GM18907 (cell line): Measurements from ENCODE around the gene GP1BB.
"Not testable (repeated sequence)": the region's sequence is repeated elsewhere in the genome, so short reads cannot be mapped to it uniquely, and the experiment has no call there.

ENCODE experiments used
- ATAC-seq: cut with Tn5 transposase; IDR thresholded peaks from one replicate; pipeline ENCODE4 v1.9.1; 2021; ENCODE audit warnings: mild to moderate bottlenecking, moderate library complexity; ENCODE audit not compliant: unreplicated experiment

GP1BB gene

DNA sequence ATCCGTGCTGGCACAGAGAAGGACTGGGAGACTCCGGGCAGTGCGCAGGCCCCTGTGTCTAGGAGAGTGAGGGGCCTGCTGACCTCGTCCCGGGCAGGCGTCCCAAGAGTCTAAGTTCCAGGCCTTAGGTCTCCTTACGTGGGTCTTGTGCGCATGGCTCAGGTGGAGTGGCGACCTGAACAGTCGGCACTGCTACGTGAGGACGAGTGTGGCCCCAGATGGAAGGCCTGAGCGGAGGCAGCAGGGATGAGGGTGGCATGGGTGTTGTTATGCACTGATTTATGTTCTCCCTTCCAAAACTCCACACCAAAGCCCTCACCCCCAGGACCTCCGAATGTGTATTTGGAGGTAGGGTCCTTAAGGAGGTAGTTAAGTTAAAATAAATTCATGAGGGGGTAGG lies 29.8 kb upstream of the GP1BB start:
- ATAC-seq = no peak

DNA sequence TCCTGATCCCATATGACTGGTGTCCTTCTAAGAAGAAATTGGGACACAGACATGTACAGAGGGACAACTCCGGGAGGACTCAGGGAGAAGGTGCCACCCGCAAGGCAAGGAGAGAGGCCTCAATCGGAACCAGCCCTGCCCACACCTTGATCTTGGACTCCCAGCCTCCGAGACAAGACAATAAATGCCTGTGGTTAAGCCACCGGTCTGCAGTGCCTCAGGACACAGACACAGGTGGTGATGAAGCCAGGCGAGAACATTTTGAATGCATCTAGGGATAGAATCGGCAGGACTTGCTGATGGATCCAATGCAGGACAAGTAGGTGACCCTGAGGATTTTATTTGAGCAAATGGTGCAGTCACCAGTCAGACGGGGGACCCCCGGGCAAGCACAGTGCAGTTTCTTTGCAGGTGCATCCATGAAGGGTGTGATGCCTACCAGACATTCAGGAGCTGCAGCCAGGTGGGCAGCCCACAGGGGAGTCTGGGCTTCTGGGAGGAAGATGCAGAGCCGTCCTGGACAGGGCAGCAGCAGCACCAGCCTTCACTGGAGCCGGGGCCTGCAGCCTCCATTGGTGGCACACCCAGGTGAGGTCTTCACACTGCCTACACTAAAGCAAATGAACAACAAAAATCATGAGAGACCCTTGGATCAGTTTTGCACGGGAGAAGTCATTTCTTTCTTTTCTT lies 29.2 kb upstream of the GP1BB start:
- ATAC-seq = no peak

DNA sequence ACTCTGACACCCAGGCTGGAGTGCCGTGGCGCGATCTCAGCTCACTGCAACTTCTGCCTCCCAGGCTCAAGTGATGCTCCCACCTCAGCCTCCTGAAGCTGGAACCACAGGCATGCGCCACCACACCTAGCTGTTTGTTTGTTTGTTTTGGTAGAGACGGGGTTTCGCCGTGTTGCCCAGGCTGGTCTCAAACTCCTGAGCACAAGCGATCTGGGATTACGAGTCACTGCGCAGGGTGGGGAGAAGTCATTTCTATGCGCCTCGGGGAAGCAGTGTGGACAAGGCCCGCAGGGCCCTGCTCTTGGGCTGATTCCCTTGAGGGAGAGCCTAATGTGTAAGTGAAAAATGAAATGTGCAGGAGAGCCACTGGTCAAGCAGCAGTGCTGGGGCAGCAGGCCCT lies 28.6 kb upstream of the GP1BB start:
- ATAC-seq = no peak

DNA sequence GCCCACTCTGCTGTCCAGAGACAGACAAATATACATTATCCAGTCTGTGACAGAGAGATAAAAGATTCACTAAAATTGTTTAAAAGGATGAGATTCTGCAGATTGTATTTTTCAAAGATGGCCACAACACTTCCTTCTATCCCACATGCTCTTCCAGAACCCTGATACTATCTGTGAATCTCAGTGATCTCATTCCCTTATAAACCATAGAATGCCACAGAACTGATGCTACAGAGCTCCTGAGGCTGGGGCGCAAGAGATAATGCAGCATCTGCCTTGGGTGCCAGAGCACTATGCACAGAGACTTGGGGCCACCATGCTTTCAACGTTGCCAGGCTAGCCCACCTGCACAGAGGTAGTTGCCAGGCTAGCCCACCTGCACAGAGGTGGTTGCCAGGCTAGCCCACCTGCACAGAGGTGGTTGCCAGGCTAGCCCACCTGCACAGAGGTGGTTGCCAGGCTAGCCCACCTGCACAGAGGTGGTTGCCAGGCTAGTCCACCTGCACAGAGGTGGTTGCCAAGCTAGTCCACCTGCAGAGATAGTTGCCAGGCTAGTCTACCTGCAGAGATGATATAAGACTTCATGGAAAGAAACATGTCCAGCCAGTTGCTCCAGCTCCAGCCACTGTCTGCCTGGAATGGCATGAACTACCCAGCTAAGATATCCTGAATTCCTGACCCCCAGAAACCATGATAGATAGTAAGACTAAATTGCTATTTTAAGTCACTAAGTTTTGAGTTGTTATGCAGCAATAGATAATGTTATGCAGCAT lies 26.6 kb upstream of the GP1BB start:
- no peak for ATAC-seq

DNA sequence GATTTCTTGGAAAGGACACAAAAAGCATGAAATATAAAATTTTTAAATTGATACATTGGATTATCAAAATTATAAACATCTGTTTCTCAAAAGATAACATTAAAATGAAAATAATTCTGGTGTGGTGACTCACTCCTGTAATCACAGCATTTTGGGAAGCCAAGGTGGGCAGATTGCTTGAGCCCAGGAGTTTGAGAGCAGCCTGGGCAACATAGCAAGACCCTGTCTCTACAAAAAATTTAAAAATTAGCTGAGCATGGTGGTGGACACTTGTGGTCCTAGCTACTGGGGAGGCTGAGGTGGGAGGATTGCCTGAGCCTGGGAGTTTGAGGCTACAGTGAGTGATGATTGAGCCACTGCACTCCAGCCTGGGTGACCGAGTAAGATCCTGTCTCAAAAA lies 25.5 kb upstream of the GP1BB start:
- ATAC-seq = not testable (repeated sequence)

DNA sequence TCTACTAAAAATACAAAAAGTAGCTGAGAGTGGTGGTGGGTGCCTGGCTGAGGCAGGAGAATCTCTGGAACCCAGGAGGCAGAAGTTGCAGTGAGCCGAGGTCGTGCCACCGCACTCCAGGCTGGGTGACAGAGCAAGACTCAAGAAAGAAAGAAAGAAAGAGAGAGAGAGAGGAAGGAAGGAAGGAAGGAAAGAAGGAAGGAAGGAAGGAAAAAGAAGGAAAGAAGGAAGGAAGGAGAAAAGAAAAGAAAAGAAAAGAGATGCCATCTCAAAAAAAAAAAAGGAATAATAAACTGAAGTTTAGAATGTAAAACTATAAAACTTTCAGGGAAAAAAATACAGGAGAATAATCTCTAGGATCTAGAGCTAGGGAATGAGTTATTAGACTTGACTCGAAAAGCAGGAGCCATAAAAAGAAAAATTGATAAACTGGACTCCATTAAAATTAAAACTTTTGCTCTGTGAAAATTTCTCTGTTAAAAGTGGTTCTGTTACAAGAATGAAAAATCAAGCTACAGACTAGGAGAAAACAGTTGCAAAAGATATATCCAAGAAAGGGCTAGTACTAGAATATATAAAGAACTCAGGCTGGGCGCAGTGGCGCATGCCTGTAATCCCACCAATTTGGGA lies 22.4 kb upstream of the GP1BB start:
- no peak for ATAC-seq

DNA sequence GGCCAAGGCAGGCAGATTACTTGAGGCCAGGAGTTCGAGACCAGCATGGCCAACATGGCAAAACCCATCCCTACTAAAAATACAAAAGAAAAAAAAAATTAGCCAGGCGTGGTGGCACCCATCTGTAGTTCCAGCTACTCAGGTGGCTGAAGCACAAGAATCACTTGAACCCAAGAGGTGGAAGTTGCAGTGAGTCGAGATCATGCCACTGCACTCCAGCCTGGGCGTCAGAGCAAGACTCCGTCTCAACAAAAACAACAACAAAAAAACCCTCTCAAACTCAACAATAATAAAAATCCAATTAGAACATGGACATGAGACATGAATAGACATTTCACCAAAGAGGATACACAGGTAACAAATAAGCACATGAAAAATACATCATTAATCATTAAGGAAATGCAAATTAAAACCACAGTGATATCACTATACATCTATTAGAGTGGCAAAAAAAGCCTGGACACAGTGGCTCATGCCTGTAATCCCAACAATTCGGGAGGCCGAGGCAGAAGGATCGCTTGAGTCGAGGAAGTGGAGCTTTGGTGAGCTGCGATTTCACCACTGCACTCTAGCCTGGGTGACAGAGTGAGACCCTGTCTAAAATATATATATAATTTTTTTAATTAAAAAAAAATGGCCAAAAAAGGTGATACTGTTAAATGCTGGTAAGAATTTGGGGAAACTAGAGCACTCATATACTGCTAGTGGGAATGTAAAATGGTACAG lies 21.8 kb upstream of the GP1BB start:
- no peak for ATAC-seq

DNA sequence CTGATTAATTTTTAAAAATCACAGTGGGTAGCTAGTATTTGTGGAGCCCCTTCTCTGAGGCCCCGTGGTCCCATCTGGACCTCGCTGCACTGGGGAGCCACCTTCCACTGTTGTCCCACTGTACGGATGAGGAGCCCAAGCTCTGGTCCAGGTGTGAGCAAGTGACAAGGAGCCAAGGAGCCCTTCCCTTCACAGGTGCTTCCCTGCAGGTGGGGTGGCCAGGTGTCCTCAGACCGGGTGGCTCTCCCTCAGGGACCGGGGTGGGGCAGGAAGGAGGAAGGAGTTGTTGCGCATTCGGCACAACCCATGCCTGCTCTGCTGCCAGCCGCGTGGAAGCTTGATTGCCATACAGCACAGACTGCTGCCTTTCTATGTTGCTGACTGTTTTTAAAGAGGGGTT lies 19.5 kb upstream of the GP1BB start:
- ATAC-seq = no peak

DNA sequence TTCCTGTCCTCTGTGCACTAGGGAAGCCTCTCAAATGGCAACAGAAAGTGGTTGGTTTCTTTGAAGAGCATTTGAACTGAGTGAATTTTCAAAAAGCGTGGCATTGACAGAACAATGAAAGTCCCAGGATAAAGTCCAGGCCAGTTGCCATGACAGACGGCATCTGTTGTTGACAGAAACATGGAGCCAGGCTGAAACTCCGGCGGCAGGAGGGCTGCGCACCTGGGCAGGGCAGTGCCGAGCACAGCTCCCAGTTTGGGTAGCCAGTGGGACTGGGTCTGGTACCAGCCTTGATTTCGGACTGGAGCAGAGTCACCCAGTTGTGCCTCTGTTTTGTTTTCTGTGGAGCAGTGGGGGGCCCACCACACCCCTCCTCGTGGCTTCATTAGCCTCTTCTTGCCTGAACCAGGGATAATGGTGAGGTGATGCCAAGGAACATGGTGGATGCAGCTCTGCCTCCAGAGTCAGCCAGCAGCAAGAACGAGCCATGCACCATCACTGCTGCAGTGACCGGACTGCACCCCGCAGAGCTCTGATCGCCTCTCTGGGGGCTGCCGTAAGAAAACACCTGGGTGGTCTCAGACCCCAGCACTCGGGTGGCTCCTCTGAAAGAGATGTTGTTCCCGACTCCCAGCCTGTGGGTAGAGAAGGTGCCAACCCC lies 18.9 kb upstream of the GP1BB start:
- ATAC-seq = no peak

DNA sequence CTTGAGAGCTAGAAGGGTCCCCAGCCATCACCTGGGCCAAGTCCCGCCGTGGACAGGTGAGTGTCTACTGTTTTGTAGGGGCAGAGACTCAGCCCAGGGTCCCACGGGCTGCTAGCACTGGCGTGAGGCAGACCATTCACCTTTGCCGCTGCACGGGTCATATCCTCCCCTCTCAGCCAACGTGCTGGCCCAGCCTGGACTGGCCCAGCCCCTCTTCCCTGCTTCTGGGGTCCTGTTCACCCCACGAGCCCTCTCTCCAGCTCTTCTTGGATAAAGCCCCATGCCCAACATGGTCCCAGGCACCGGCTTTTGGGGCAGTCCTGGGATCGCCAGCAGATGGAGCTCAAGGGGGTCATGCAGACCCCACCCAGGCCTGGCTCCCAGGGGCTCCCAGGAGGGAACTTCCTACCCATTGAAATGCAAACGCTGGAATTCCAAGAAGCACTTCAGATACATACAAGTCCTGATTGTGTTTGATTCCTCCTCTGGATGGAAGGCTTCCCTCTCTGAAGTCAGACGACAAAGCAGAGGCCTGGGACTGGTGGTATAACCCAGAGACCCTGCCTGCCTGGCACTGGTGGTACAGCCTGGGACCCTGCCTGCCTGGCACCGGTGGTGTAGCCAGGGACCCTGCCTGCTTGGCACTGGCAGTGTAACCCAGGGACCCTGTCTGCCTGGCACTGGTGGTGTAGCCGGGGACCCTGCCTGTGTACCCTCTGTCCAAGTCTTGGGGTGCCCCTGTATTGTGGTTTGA lies 18.0 kb upstream of the GP1BB start:
- ATAC-seq = no peak

DNA sequence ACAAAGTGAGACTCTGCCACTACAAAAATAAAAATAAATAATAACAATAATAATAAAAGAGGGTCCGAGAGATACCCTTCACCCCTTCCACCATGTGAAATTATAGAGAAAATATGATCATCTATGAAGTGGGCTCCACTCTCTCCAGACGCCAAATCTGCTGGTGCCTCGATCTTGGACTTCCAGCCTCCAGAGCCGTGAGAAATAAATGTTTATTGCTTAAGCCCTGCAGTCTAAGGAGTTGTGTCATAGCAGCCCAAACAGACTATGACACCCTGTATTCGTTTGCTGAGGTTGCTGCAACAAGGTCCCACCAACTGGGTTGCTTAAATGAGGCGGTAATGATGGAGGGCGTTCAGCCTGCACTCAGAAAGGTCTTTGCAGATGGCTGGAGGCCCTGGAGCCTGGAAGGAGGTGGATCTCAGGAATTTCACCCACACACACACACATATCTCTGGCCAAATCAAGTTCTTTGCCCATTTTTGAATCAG lies 16.6 kb upstream of the GP1BB start:
- ATAC-seq = no peak

DNA sequence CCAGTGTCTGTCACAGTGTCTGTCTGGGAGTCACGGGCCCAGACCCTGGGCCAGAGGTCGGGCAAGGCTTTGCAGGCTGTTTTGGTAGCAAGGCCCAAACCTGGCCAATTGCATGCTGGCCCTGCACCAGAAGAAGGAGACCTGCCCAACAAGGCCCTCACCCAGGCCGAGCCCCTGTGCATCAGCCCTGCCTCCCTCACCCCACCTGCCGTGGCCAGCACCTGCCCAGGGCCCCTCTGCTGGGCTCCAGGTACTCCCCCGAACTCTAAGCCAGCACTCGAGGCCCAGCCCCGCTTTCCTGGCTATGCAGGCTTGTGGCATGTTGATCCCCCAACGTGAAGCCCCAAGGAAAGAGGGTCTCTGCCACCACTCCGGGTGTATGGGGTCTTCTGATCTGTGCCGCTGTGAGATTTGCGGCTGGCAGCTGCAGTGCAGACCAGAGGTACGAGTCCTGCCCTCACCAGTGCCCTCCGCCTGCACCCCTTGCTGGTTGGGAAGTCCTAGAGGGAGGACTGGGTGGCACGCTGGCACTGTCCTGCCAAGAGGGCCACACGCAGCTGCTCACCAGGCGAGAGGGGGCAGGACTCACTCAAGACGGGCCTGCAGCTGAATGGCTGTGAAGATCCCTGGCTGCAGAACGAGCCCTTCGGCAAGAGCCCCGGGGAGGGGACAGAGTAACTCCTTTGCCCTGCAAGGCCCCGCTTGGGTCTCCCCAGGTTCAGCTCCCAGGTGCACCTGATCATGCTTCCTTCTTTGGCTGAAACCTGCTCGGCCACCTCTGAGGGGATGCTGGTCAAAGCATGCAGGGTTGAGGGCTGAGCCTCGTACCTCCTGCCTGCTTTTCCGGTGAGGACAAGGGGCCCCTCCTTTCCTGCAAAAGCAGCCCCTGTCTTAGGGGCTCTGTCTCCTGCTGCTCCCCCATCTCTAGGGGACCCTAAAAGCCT lies 15.7 kb upstream of the GP1BB start:
- ATAC-seq = no peak

DNA sequence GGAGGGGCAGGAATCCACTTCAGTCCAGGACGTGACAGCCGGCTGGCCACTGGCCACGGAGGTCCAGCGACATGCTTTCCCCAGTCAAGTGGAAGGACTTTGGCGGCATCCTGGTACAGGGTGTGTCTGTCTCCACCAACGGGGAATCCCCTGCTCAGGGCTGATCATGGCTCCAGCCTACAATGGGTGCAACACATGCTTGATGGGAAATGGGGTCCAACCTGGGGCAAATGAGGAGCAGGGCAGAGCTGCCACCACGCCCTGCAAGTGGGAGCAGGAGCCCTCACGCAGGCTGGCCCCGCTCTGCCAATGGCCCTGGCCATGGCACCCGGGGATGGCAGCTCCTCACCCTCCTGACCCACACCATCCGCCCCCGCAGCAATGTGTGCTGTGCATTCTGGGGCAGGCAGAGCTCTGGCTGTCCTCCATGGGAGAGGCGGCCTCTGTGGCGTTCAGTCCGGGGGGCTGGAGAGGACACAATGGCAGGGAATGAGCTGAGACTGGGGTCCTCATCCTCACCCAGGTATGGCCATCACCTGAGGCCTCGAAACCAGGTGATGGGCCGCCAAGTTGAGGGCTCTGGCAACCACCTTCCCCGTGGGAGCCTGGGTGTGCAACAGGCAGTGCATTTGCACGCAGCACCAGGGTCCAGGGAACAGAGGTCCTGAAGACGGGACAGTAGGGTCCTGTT lies 14.9 kb upstream of the GP1BB start:
- ATAC-seq = no peak

DNA sequence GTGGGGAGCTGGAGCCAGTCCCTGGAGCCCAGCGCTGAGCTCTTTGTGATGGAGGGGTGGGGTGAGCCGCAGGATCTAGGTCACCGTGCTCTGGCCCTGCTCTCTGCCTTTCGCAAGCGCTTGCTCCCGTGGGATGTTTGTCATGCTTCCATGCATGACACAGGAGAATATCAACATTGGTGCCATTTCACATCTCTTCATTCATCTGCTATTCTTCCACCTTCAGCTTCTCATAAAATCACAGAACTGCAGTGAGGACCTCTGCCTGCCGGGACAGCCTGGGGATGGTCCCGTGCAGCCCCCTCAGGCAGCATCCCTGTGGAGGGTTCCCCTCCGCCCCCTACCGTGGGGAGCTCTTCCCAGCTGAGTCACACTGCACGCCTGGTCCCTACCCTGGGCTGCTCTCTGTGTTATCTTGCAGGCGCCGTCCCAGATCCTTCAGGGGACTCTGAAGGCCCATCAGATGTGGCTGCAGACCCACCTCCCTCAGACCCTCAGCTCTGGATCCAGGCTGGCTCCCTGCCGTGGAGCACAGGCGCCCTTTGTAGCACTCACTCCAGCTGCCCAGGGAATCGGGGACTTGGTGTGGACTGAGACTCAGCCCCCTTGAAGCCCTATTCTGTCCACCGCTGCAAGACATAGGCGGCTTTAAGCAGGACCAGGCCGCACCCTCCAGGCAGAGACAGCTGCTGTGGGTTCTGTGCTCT lies 14.1 kb upstream of the GP1BB start:
- no peak for ATAC-seq

DNA sequence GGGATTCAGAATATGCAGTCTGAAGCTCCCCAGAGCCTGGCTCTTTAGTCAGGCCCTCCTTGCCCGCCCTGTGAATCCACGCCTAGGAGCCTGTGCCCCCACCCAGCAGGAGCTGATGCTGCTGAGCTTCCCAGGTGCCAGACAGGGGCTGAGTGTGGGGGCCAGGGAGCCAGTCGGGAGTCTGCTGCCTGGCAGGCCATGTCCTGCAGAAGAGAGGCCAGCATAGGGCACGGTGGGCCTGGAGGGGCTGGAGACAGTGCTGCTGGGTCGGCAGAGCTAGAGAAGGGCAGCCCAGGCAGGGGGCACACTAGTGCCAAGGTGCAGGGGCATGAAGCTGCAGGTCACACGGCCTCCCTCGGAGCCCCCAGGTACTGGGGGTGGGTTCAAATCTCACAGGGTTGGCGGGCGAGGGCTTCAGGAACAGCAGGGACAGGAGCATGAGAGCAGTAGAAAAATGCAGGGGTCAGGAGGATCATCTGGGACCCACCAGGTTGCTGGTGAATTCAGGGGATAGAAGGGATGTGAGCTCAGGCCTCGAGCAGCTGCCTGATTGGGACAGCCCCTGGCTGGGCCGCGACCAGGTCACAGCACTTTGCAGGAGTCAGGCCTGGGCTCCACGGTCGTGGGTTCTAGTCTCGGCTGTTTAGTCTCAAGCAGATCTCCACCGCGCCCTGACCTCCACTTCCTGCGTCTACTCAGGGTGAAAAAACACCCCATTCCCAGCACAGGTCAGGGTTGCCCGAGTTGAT lies 13.1 kb upstream of the GP1BB start:
- no peak for ATAC-seq

DNA sequence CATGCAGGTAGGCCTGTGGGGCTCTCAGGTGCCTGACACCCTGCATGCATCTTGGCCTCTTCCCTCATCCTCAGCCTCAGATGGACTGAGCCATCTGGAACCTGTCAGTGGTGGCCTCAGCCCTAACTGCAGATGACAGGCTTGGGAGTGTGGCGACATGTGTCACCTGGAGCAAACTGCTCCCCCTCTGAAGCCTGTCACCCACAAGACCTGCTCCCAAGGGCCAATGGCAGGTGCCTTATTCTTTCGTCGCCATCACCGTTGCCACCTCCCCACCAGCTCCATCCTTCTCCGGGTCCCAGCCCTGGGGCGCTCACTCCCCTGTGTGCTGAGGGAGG lies 12.6 kb upstream of the GP1BB start:
- ATAC-seq = no peak

DNA sequence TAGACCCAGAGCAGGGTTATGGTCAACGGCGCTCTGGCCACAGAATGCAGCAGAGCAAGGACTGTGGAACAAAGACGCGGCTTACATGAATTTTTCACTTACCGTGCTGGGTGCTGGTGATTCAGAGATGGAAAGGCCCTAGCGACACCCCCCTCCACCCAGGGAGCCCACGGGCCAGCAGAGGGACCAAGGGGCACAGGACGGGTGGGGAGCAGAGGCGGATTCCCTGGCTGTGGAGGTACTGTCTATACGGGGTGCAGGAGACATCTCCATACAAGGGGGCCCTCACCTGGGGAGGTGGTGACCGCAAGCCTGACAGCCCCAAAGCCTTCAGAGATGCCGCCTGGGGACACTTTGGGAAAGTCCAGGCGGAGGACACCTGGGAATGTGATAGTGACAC lies 10.1 kb upstream of the GP1BB start:
- no peak for ATAC-seq
